GM12892 (cell line): ENCODE measurements around the gene GADL1.

ENCODE experiments used
- DNase-seq: peaks from one replicate; pipeline ENCODE4 v3.0.0; 2011; ENCODE audit not compliant: insufficient read length
- FAIRE-seq: peaks from 2 replicates; lab custom pipeline; 2011; peaks lifted over from hg19 to GRCh38; lab: Jason Lieb, UNC
- POLR2A ChIP-seq: IDR thresholded peaks from 2 replicates; pipeline ENCODE4 v1.6.1; 2011; ENCODE audit warnings: low read depth, low read length, control low read depth
- POLR2AphosphoS5 ChIP-seq: IDR thresholded peaks from 2 replicates; pipeline ENCODE4 v1.6.1; 2011; ENCODE audit warnings: low read depth, low read length, control low read depth
- TAF1 ChIP-seq: IDR thresholded peaks from 2 replicates; pipeline ENCODE4 v1.6.1; 2011; ENCODE audit warnings: low read depth, mild to moderate bottlenecking, control low read depth, low read length, borderline replicate concordance

GADL1 gene

DNA sequence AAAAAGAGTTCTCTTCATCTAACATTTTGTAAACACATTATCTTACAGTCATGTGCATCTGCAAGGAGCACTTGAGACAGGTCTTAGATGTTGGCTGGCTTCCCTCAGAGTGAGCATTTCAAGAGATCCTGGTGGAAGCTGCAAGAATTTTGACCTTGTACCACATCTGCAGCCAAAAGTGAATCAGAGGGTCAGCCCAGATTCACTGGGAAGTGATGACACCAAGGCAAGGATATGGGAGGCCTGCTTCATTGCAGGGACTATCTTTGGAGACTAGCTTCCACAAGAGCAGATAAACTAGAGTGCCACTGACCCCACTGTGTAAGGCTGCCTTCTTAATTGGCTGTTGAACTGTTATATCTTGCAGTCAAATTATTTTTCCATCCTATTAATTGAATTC lies 21.3 kb upstream of the GADL1 start:
- TF ChIP-seq TAF1 = no peak
- no peak for TF ChIP-seq POLR2AphosphoS5
- TF ChIP-seq POLR2A = no peak
- FAIRE-seq (no peak), DNase-seq (no peak)

DNA sequence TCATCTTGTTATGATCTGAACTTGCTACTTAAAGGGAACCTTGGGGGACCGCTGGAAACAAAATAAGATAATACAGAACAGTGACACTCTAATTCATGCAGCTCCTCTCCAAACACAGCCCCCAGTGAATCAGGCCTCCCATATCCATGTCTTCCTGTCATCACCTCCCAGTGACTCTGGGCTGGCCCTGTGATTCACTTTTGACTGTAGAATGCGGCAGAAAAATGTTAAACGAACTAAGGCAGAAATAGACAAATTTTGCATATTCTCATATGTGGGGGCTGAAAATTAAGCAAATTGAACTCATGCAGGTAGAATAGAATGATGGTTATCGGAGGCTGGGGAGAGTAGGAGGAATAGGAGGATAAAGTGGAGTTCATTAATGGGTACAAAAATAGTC lies 20.2 kb upstream of the GADL1 start:
- DNase-seq (no peak), FAIRE-seq (no peak)
- TF ChIP-seq TAF1 (no peak), POLR2AphosphoS5 (no peak)

DNA sequence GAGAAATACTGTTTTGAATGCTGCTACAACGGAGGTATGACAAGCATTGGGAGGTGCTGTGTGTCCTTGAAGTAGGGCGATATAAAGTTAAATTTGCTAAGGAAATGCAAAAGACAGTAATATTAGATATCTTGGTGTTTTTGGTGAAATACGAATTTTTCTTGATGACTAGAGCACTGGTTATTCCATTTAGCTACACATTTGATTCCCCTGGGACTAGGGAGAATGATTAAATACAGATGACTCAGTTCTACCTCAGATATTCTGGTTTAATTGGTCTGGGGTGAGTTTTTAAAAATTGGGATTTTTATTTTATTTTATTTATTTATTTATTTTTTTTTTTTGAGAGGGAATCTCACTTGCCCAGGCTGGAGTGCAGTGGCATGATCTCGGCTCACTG lies 18.7 kb upstream of the GADL1 start:
- no peak for DNase-seq
- no peak for TF ChIP-seq TAF1
- no peak for TF ChIP-seq POLR2AphosphoS5
- no peak for TF ChIP-seq POLR2A
- no peak for FAIRE-seq

DNA sequence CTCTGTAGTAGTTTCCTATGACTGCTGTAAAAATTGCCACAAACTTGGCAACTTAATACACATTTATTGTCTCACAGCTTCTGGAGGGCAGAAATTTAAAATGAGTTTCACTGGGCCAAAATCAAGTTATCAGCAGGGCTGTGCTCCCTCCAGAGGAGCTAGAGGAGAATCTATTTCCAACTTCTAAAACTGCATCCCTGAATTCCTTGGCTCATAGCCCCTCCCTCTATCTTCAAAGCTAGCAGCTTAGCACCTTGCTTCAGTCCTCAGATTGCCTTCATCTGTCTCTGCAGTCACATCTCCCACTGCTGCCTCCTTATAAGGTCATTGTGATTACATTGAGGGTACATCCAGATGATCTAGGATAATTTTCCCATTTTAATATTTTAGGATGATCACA lies 17.8 kb upstream of the GADL1 start:
- no peak for FAIRE-seq
- no peak for TF ChIP-seq TAF1
- DNase-seq = no peak

DNA sequence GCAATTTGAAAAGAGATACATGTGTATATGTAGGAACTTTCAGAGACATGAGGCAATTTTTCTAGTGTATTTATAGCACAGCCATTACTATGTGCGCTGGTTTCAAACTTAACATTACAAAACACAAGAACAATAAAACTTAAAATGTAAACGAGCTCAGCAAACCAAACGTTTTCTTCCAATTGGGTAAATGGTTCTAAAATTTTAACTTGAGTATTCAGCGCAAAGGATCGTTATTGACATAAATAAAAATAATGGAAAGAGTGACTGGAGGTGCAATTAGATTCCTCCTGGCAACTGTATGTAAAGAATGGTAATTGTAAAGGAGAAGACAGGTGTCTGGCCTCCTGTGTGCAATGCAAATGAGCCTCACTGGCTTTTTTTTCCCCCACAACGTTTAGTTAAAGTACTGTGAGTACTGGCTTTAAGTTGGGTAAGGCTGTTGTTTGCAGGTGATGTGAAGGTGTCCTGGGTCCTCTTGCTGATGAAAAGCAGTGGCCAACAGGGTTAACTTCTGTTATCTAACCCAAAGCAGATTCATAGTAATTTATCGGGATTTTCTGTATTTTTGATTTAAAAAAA lies 14.1 kb upstream of the GADL1 start:
- FAIRE-seq (no peak), DNase-seq (no peak)
- TF ChIP-seq POLR2A = no peak
- no peak for TF ChIP-seq TAF1
- TF ChIP-seq POLR2AphosphoS5 = no peak

DNA sequence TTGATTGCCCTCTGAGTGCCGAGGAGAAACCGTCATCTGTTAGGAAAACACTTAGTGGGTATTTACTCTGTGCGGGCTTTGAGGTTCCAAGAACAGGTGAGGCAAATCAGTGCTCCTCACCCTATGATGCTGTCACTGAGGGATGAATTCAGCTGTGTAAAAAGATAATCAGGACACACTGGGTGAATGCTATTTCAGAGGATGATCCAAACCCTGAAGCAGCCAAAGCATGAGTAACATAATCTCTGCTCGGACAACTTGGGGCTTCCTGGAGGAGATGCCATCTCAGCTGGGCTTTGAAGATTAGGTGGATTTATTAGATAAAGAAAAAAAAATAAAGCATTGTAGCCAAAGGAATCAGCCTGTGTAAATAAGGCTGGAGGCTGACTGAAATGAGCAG lies 10.5 kb upstream of the GADL1 start:
- DNase-seq (no peak), FAIRE-seq (no peak)
- no peak for TF ChIP-seq TAF1
- no peak for TF ChIP-seq POLR2A
- no peak for TF ChIP-seq POLR2AphosphoS5

DNA sequence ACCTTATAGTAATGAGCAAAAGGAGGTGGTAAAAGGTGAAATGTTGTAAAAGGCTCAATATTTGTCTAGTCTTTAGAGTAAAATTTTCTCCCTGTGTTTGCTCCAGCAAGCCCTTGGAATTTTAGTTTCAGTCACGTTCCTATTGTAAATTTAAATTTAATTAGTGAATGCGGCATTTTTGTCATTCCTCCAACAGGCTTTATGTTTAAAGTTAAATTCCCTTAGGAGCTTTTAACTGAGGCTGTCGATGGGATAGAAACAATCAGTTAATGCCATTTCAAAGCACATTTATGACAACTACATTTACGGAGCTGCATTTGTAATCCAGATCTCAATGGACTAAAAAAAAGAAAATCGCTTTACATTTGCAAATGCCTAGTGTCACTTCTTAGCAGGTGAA lies 868 bp upstream of the GADL1 start:
- no peak for TF ChIP-seq POLR2A
- no peak for TF ChIP-seq POLR2AphosphoS5
- no peak for TF ChIP-seq TAF1
- DNase-seq = no peak

DNA sequence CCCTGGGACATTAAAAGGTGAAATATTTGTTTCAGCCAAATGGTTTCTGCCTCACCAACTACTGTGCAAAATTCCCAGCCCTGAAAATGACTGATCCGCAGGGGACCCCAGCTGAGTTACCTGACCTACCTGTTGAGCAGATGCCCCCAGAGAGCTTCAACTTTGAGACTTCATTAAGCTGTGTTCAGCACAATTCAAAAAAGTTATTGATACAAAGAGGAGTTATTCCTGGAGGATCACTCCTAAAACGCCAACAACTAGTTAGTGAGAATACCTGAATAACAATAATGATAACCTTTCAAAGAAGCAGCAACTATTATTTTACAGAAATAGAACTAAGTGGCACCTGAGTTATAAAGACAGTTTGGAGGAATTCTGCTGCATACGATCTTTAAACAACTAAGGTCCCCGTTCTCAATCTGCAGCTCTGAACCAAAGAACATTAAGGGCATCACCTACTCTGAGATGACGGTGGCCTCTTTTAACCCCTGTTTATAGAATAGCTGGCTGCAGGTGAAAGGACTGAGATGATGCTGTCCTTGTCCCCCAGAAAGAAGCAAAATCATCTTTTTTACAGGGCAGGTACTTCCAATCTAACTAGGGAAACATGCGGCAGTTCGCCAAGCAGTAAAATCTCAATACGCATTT lies 659 bp downstream of the GADL1 start:
- no peak for TF ChIP-seq POLR2A
- no peak for DNase-seq
- no peak for FAIRE-seq

More for the DNA sequence above, 868 bp upstream of the GADL1 start:
- FAIRE-seq = no peak

DNA sequence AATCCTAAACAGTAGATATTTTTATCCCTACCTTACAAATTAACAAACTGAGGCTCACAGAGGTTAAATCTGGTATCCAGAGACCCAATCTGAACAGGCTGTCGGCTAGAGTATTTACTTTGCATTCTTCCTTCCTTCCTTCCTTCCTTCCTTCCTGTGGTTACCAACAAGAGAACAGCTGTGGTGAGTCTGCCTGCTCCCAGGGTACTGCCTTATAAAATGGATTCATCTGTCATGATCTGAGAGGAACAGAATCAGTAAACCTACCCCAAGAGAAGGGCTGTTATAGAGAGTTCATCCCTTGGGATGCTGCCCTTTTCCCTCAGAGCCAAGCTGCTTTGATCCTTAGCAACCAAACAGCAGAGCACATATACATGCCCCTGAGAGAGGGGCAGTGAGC lies 3.6 kb downstream of the GADL1 start:
- DNase-seq = no peak
- no peak for TF ChIP-seq TAF1
- TF ChIP-seq POLR2AphosphoS5 = no peak
- TF ChIP-seq POLR2A = no peak

DNA sequence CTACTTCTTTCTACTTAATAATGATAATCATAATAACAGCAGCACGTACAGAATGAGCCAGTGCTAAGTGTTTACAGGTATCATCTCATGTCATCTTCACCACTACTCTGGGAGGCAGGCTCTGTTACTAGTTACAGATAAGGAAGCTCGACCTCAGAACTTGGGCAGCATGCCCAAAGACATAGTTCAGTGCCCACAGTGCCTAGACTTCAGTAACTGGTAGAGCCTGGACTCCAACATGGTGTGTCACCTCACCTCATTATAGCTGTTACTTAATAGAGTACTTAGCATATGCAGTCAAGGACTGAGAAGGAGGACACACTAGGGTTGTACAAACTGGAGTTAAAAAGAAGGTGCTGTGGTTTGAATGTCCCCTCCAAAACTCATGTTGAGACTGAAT lies 7.6 kb downstream of the GADL1 start:
- FAIRE-seq (no peak), DNase-seq (no peak)
- no peak for TF ChIP-seq POLR2AphosphoS5
- TF ChIP-seq POLR2A = no peak
- TF ChIP-seq TAF1 = no peak

More for the DNA sequence above, 3.6 kb downstream of the GADL1 start:
- FAIRE-seq = no peak

DNA sequence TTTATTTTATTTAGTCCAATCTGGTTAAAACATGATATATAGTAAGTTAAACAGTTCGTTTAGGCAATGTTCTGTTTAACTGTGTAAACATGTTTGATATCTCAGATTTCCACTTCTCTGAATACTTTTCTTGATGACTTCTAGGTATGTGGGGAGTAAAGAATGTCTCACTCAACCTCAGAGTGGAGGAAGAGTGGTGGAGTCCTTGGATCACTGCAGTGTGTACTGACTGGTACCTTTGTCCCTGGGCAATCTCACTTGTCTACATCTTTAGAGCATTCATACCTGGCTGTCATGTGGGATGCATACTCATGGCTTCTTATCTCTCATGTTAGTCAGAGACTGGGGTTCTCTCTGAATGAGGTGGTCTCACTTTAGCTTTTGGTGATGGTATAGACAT lies 15.6 kb downstream of the GADL1 start:
- TF ChIP-seq POLR2AphosphoS5 = no peak
- TF ChIP-seq POLR2A = no peak
- TF ChIP-seq TAF1 = no peak
- FAIRE-seq = no peak

DNA sequence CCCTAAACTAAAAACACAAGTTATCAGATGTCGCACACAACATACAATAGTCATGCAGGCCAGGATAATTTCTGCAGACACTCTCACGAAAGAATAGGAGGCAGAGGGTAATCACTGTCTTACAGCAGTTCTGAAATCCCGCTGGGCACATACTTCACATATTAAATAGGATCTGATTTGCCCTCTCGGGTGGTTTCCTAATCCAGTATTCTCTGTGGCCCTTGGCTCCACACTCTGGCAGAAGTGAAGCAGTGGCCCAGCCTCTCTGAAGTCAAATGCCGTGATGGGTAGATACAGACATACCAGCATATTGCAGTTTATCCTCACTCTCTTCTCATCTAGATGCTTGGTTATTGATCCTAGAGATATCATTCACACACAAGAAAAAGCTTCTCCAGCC lies 19.0 kb downstream of the GADL1 start:
- TF ChIP-seq TAF1 = no peak
- no peak for TF ChIP-seq POLR2AphosphoS5
- TF ChIP-seq POLR2A = no peak
- DNase-seq (no peak), FAIRE-seq (no peak)

More for the DNA sequence above, 15.6 kb downstream of the GADL1 start:
- no peak for DNase-seq

DNA sequence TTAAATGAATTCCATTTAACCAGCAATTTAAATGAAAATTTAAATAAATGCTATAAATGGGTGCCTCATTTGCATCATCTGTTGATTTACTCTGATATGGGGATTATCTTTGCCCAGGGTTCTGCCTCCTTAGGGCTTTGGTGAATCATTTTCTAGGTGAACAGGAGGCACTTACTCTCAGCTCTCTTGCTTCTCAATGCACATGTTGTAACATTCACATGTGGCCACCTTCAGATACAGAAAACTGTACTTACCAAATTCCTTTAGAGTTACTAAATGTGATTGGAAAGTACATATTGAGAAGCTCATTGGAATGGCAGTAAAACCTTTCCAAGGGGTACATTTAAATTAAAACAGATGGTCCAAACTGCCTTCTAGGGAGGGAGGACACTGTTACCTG lies 20.8 kb downstream of the GADL1 start:
- no peak for FAIRE-seq
- DNase-seq = no peak
- TF ChIP-seq POLR2AphosphoS5 = no peak
- no peak for TF ChIP-seq POLR2A
- no peak for TF ChIP-seq TAF1
